ENCODE data around the gene CNOT3. TPM values are rescaled to one million over a fixed set of nuclear protein-coding genes. Genes with fewer than 3 reads are reported as not detected.

Gene CNOT3
- total RNA-seq, 1 experiment from 2014 or later = 76.7 TPM

- Histone ChIP-seq H3K9me3 (ENCODE audit: control insufficient read depth in 1 of 2, insufficient read depth in 1 of 2, low read depth in 1 of 2, low read length in 2 of 2) (no peaks in the 10 kb centered on the region), H3K79me2 (ENCODE audit: insufficient read depth, low read length) (0 out of 2 replicates have a peak, but pooled peaks cover 3% of the 10 kb centered on the region), H3K27ac (ENCODE audit: low read depth, low read length) (peak overlapping the region; percentile 86), H4K20me1 (ENCODE audit: insufficient read depth) (no peaks in the 10 kb centered on the region), H2AFZ (ENCODE audit: low read depth, low read length, poor library complexity, severe bottlenecking) (no peak overlapping the region), H3K4me2 (ENCODE audit: low read length) (peak overlapping the region; percentile 94), H3K9ac (ENCODE audit: low read length) (no peak overlapping the region), H3K4me3 (replicated peaks in 1 of 2; ENCODE audit: low read depth in 1 of 2, low read length in 2 of 2) (peak overlapping the region; percentile 69 to 85; a peak in 3 of 4 replicates), H3K4me1 (ENCODE audit: control insufficient read depth in 1 of 2, insufficient read depth in 2 of 2, low read length in 2 of 2) (peaks cover 8 to 21% of the 10 kb centered on the region in 2 experiments; a peak in 3 of 4 replicates), H3K36me3 (ENCODE audit: control insufficient read depth in 1 of 2, insufficient read depth in 2 of 2, low read length in 2 of 2) (peaks cover 5 to 8% of the 10 kb centered on the region in 2 experiments; a peak in 2 of 4 replicates), H3K27me3 (ENCODE audit: insufficient read depth, low read length) (no peaks in the 10 kb centered on the region), H3K9me2 (ENCODE audit: insufficient read depth) (no peaks in the 10 kb centered on the region)
- ChIA-PET CTCF (interaction anchor here (0.6 to 2.6 kb wide), 6 partner anchors 9 to 52 kb away, joined by 3 to 22 read pairs (median 4); partner anchors contain the start of genes CNOT3, LENG1 and MBOAT7), POLR2A (interaction anchor here (0.9 to 2.0 kb wide), 4 partner anchors 13 to 36 kb away, joined by 3 to 29 read pairs (median 11); partner anchors contain the start of genes CNOT3, MBOAT7 and RPS9), RAD21 (ENCODE audit: low non-redundant PET in 1 of 2, low total read pairs in 2 of 2, uncharacterized antibody in 2 of 2, unreplicated experiment in 2 of 2) (interaction anchor here in 1 of 2 experiments (0.6 kb wide), 1 partner anchor 59 kb away, joined by 3 read pairs; no protein-coding TSS in a partner anchor)
- BruUV-seq (replicated peaks) = TSS peak; percentile 32
- DNase-seq (ENCODE audit: low read depth, low spot score) = no peak
- intact Hi-C loops (cut with micrococcal nuclease) = loop anchor here (2.0 kb wide), 1 partner anchor 57 kb away; no protein-coding TSS in a partner anchor
- TF ChIP-seq CTCF (IDR thresholded peaks at IDR 0.05 in 2 of 3, conservative IDR thresholded peaks at IDR 0.05 in 1 of 3; ENCODE audit: borderline replicate concordance in 1 of 3, insufficient read depth in 1 of 3, low read depth in 2 of 3, low read length in 2 of 3) = no peak
- TF ChIP-seq JUND (IDR thresholded peaks at IDR 0.05) = no peak
- no peak for TF ChIP-seq EZH2phosphoT487 (IDR thresholded peaks at IDR 0.05; ENCODE audit: borderline replicate concordance)
- no peak for TF ChIP-seq ATF3 (IDR thresholded peaks at IDR 0.05)
- TF ChIP-seq POLR2A (IDR thresholded peaks at IDR 0.05; ENCODE audit: borderline replicate concordance, extremely low read depth, insufficient read depth, insufficient read length) = no peak
- no peak for TF ChIP-seq ELF1 (IDR thresholded peaks at IDR 0.05; ENCODE audit: borderline replicate concordance, low read depth)
- TF ChIP-seq ZFX (IDR thresholded peaks at IDR 0.05) = no peak
- TF ChIP-seq CEBPB (IDR thresholded peaks at IDR 0.05; ENCODE audit: low read depth) = no peak
- ATAC-seq = no peak
These were observed 35.8 kb downstream of the CNOT3 start for GRCh38 chr19:54173359-54173699.
